Anterior cingulate cortex (tissue), 58 donors: ENCODE measurements around the gene AKAP6.
"Not testable (repeated sequence)": the region's sequence is repeated elsewhere in the genome, so short reads cannot be mapped to it uniquely, and the experiment has no call there.

Experiments used
- DNase-seq, 58 donors: peaks; one replicate each; lab custom pipeline; 2025; lab: John Stamatoyannopoulos, UW

Gene AKAP6

DNA sequence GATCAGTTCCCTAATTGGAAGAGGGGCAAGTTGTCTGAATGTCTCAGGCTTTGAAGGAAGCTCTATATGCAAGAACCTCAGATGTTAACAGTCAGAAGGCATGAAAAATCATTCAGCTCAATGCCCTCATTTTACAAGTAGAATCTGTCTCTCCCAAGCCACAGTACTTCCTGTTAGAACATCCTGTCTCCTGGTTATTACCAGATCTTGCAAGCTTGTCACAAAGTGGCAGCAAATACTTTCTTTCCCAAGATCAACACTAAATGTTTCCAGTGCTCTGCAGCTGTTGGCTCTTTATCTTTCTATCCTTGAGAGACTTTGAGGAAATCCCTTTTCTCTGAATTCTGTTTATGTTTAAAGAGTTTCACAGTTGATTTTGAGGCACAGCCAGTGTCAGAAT lies 235.5 kb downstream of the AKAP6 start:
- peak in 2 of 58 donors; percentile 26 to 55 for DNase-seq

DNA sequence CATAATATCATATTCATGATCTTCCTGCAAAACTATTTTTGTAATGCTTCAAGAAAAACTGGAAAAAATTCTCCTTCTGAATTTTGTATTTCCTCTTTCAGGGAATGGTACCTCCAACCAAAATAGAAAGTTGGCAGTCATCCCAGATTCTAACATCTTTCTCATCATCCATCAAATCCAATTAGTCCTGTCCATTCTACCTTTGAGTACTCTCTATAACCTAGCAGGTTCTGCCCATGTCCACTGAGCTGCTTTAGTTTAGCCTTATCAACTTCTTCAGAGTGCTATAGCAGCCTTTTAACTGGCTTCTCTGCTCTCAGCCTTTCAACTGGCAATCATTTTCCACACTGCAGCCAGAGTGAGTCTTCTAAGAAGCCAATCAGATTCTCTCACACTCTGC lies 236.2 kb downstream of the AKAP6 start:
- no peak for DNase-seq

GRCh38 chr14:32567543-32568384 lies 238.7 kb downstream of the AKAP6 start:
- DNase-seq = no peak

DNA sequence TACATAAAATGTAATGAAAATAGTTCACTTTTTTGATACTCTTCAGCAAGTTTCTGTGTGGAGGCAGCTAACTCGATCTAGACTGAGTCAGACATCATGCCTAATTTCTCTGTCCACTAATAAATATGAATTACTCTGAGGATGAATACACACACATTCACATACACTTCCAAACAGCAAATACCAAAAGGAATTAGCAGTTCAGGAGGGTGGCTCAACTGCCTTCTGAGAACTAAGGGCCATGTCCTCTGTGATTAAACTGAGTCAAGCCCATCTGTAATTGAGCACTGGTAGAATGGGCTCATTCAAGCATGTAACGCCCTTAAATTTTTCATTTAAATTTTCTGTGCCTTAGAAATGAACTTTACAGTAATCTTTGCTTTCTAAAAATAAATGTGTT lies 242.5 kb downstream of the AKAP6 start:
- DNase-seq = no peak

- DNase-seq = no peak
Measured at GRCh38 chr14:32571995-32572866, 243.1 kb downstream of the AKAP6 start.

- no peak for DNase-seq
Measured at GRCh38 chr14:32572867-32573150, 243.7 kb downstream of the AKAP6 start.

- no peak for DNase-seq
Measured at GRCh38 chr14:32574269-32574668, 245.2 kb downstream of the AKAP6 start.

GRCh38 chr14:32576088-32576795 lies 247.1 kb downstream of the AKAP6 start:
- peak in 35 of 58 donors; percentile 3 to 63 (median 30) for DNase-seq

DNA sequence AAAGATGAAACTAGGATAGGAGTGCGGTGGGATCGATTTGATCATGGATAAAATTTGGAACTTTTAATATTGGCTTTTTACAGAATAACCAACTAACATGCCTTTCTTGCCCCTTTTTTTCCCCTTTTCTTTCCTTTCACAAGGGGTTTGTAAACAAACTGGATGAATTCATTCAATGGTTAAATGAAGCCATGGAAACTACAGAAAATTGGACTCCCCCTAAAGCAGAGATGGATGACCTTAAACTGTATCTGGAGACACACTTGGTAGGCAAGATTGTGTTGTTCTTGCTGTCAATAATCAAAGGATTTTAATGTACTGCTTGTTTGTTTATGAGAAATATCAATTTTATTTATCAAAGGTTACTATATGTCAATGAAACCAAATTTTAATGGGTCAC lies 247.9 kb downstream of the AKAP6 start:
- no peak for DNase-seq

DNA sequence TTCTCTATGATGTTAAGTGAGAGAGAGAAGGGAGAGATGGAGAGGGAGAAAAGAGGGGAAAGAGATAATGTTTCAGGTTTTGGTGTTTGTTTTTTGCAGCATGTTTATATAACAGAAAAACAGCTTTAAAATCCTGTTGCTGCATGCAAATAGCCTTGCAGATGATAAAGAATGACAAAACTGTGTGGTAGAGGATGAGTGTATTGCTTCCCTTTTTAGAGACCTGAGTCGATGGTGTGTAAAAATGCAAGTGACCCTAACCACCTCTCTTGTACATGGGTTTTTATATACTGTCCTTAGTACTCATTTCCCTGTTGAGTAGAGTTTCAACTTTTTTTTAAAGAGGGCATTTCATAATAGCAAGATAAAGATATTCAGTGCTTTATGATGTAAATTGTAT lies 249.1 kb downstream of the AKAP6 start:
- DNase-seq = no peak

DNA sequence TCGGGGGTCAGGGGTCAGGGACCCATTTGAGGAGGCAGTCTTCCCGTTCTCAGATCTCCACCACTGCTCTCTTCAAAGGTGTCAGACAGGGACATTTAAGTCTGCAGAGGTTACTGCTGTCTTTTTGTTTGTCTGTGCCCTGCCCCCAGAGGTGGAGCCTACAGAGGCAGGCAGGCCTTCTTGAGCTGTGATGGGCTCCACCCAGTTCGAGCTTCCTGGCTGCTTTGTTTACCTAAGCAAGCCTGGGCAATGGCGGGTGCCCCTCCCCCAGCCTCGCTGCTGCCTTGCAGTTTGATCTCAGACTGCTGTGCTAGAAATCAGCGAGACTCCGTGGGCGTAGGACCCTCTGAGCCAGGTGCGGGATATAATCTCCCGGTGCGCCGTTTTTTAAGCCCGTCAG lies 254.3 kb downstream of the AKAP6 start:
- DNase-seq = not testable (repeated sequence)

GRCh38 chr14:32584079-32584478 lies 255.0 kb downstream of the AKAP6 start:
- DNase-seq = no peak

- no peak for DNase-seq
Measured at GRCh38 chr14:32587461-32587860, 258.4 kb downstream of the AKAP6 start.

GRCh38 chr14:32588448-32589320 lies 259.6 kb downstream of the AKAP6 start:
- DNase-seq = no peak

- DNase-seq = no peak
Measured at GRCh38 chr14:32590157-32590556, 261.1 kb downstream of the AKAP6 start.

- no peak for DNase-seq
Measured at GRCh38 chr14:32593290-32593942, 264.3 kb downstream of the AKAP6 start.

GRCh38 chr14:32594766-32595165 lies 265.7 kb downstream of the AKAP6 start:
- no peak for DNase-seq

GRCh38 chr14:32595497-32595896 lies 266.4 kb downstream of the AKAP6 start:
- DNase-seq = no peak

GRCh38 chr14:32596390-32596789 lies 267.3 kb downstream of the AKAP6 start:
- no peak for DNase-seq

DNA sequence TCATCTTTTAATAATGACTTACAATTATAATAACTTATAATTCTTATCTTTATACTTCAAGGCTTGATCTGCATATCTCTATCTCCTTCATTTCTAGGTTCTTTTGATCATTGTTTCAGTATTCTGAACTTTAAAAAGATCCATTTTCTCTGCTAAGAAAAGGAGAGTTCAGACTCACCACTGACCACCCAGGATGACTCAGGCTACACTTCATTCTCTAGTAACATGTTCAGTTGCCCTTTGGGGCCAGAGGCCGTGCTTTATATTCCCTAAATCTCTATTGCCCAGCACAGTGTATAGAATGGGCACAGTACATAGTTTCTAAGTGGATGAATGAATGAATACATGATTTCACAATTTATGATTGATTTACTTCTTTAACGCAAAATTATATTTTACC lies 268.7 kb downstream of the AKAP6 start:
- DNase-seq = no peak
